DMS153 treated with DMSO at 0.1 percent for 48 hours (cell line): ENCODE measurements around the gene TES.
"Not testable (repeated sequence)": the region's sequence is repeated elsewhere in the genome, so short reads cannot be mapped to it uniquely, and the experiment has no call there.

ENCODE experiments used
- DNase-seq: peaks from one replicate; lab custom pipeline; 2025; ENCODE audit not compliant: unreplicated experiment; lab: John Stamatoyannopoulos, UW

The TES gene

DNA sequence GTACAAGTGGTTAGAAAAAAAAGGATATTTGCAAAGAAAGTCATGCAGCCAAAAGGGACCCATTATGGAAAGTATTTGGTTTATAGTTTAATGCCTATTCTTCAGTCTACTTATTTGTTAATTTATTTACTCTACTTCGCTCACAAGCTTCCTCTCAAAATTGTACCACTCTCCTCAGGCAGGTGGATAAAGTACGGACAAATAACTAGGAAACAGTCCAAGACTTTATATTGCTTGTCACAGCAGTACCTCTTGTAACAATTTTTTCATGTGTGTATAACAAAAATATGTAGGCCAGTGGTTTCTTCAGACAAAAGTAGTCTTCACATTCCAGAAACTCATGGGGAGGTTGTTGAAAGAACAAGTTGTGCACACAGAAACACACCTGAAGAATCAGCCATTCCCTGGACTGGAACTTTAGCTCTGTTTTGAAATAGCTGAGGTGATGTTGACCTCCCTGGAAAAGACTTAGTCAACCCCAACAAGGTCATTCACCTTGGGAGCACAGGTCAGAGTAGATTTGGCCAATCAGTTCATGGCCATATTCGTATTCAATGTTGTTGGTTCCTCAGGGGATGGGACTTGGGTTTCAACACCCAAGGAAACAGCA, 73.4 kb downstream of the TES start:
- DNase-seq, result no peak

DNA sequence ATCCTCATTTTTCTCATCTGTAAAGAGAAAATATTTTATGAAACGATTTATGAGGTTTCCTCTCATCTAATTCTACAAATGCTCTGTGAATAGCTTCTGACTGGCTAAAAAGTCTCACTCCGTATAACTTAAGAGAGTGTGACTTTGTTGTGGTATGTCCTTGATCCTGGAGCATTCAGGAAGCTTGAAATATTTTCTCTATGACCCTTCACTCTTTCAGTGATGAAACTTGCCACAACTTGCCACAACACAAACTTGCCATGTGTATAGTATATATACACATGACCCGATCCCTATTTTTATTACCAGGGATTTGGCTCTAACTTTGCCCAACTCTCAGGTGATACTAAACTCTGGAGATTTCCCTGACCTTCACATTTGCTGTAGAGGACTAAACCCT, 74.1 kb downstream of the TES start:
- no peak for DNase-seq

DNA sequence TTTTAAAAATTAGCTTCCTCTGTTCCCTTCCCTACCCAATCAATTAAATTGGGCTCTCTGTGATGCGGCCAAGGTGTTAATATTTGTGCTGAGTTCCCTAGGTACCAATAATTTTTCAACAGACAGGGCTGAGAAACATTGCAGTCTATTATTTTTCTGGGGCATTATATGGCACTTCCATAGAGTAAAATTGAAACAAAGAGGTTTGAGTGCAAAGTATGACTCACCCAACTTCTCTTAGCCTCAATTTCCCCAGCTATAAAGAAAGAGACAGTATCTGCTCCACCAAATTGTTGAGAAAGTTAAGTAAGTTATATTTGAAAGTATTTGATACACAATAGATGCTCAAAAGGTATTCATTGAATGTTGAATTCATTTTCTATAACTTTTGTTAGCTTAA, 74.9 kb downstream of the TES start:
- DNase-seq, result no peak

DNA sequence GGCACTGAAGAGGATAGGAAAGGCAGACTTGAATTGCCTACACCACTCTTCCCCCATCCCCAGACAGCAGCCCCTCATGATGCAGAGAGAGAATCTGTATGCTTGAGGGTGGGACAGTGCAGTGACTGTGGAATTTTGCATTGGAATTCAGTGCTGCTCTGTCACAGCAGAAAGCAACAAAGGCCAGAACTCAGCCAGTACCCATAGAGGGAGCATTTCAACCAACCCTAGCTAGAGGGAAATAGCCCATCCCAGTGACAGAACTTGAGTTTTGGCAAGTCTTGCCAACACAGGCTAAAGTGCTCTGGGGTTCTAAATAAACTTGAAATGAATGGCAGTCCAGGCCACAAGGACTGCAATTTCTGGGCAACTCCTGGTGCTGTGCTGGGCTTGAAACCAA, 80.4 kb downstream of the TES start:
- DNase-seq, result no peak

DNA sequence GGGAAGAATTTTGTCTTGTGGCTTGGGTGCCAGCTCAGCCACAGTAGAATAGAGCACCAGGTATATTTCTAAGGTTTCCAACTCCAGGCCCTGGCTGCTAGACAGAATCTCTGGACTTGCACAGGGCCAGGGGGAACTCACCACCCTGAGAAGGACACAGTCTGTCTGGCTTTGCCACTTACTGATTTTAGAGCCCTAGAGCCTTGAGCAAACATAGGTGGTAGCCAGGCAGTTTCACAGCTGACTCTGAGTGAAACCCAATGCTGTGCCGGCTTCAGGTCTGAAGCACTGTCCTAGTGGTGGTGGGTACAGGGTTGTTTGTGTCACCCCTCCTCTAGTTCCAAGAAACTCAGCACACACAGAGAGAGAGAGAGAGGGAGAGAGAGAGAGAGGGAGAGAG, 81.6 kb downstream of the TES start:
- DNase-seq, result no peak

DNA sequence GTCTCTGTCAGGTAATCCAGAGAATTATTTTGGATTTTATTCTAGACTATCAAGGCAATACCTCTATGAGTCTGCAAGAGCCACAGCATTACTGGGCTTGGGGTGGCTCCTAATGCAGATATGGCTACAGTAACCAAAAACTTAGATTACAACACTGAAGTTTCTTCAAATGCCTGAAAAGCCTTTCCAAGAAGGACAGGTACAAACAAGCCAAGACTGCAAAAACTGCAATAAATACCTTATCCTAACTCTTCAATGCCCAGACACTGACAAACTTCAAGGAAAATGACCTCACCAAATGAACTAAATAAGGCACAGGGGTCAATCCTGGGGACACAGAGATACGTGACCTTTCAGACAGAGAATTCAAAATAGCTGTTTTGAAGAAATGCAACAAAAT, 82.0 kb downstream of the TES start:
- no peak for DNase-seq

DNA sequence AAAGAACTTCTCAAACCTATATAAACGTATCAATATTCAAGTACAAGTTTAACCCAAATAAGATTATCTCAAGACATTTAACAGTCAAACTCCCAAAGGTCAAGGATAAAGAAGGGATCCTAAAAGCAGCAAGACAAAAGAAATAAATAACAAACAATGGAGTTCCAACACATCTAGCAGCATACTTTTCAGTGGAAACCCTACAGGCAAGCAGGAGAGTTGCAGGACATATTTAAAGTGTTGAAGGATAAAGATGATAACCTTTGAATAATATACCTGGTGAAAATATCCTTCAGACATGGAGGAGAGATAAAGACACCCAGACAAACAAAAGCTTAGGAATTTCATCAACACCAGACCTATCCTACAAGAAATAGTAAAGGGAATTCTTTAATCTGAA, 82.8 kb downstream of the TES start:
- no peak for DNase-seq

DNA sequence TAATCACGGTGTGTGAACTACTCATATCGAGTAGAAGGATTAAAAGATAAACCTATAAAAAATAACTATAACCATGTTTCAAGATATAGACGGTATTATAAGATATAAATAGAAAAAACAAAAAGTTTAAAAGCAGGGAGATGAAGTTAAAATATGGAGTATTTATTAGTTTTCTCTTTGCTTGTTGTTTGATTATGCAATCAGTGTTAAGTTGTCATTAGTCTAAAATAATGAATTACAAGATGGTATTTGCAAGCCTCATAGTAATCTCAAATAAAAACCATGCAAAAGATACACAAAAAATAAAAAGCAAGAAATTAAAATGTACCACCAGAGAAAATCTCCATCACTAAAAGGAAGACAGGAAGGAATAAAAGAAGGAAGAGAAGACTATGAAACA, 83.3 kb downstream of the TES start:
- no peak for DNase-seq

DNA sequence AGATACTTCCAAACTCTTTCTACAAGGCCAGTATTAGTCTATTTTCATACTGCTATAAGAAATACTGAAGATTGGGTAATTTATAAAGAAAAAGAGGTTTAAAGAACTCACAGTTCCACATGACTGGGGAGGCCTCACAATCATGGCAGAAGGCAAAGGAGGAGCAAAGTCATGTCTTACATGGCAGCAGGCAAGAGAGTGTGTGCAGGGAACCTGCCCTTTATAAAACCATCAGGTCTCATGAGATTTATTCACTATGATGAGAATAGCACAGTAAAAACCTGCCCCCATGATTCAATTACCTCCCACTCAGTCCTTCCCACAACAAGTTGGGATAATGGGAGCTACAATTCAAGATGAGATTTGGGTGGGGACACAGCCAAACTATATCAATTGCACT, 85.6 kb downstream of the TES start:
- DNase-seq, result not testable (repeated sequence)

DNA sequence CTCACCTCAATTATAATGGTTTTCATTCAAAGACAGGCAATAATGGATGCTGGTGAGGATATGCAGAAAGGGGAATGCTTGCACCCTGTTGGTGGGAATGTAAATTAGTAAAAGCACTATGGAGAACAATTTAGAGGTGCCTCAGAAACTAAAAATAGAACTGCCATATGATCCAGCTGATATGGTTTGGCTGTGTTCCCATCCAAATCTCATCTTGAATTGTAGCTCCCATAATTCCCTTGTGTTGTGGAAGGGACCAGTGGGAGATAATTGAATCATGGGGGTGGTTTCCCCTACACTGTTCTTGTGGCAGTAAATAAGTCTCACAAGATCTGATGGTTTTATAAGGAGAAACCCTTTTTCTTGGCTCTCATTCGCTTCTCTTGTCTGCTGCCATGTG, 87.7 kb downstream of the TES start:
- DNase-seq, result no peak

DNA sequence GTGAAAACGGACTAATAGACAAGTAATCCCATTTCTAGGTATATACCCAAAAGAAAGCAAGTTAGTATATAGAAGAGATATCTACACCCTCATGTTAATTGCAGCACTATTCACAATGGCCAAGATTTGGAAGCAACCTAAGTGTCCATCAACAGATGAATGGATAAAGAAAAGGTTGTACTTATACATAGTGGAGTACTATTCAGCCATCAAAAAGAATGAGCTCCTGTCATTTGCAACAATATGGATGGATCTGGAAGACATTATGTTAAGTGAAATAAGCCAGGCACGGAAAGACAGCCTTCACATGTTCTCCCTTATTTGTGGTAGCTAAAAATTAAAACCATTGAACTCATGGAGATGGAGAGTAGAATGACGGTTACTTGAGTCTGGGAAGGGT, 88.2 kb downstream of the TES start:
- DNase-seq, result no peak

DNA sequence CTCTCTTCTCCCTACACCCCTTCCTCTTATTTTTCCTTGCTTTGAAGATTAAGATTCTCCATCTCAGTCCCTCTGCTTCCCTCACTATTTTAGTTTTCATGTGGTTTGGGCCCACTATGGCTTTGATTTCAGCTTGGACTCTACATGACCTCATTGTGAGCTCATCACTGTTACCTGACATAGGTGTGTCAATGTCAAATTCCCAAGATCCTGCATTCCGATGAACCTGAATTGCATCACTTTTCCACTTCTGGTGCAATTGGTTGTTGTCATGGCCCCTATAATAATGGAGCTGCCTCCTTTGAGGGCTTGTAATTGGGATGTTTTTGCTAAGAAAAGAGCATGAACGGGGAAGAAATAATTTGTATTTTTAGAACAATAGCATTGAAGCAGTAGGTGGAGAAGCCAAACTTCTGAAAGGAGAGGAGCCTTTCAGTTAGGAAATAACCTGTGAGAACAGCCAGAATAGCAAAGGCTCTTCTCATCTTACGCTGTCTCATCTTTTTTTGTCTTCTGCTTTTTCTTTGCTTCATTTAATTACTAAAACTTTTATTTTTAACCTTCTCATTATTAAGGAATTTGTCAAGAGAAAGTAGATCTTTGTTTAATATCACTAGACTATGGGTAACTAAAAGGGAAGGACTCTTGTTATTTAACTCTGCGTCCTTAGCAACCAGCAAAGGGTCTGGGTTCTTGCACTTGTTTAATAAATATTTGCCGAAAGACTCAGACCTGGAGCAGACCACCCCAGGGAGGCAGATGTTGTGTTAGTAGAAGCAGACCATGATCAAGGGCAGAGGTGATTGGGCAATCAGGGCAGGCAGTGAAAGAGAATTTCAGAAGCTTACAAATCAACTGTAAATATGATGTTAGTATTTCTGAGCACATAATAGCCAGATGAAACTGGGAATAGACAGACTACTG, 95.4 kb downstream of the TES start:
- DNase-seq, result no peak

DNA sequence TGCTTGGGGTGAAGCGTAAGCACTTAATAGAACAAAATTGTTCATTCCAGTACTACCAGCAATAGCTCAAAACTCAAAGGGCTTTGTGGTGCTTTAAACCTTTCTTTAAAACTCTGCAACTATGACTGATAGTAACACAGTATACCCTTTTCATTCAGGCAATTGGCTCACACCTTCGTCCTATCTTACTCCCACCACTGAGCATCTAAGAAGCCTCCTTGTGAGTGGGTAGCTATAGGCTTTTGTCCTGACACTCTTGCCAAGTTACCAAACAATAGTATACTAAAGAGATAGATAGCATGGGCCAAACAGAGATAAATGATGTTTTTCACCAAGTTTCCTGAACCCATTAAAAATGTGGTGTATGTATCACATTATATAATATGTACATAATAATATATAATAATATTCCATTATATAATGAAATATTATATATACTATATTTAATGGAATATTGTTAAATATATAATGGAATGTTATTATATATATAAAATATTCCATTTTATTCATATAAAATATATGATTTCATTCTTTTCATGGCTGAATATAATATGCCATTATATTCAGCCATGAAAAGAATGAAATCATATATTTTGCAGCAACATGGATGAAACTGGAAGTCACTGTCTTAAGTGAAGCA, 96.2 kb downstream of the TES start:
- DNase-seq, result no peak

DNA sequence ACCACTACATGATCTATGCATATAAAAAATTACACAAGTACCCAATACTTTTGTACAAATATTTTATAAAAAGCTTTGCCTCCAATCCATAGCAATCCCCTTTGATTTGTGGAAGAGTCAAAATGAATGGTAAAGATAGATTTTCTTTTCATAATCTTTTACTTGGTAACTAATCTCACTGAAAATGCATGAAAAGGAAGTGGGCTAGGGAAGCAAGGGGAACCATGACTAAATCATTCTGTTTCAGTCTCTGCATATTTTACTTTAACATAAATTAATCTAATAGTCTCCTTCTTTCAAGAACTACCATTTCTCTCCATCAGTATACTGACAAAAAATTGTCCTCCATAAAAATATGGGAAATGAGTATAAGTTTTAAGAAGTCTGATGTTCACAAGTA, 96.9 kb downstream of the TES start:
- no peak for DNase-seq
